Measurements from ENCODE around the gene RER1. TPM values are rescaled to one million over a fixed set of nuclear protein-coding genes. Genes with fewer than 3 reads are reported as not detected.
A peak's percentile ranks its signal among the peaks of the same experiment; 100 is the strongest.

The RER1 gene
- total RNA-seq, 4 donors from 2014 or later = 54.4 to 78.6 (median 69.8) TPM

DNA sequence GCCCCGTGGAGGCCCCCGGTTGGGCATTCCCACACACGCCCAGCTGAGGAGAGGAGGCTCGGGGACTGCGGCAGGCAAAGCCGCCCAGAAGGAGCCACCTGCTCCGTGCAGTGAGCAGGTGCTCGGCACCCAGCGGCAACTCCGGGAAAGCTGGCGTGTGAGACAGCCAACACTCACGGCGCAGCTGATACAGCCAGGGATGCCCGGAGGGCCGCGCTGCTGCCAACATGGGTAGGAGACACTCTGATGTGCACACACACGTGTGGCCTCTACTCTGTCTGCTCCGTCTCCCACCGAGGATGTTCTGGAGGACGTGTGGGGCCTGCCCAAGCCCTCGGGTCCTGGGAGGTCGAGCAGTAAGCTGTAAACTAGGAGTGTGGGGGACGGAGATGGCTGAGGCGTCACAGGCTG lies 13.2 kb upstream of the RER1 start:
- Histone ChIP-seq H3K27me3 (no peaks in the 10 kb centered on the region), H3K9me3 (no peaks in the 10 kb centered on the region), H3K4me1 (peaks cover 0 to 18% (median 5%) of the 10 kb centered on the region in 3 donors), H3K27ac (no peak overlapping the region), H3K4me3 (no peak overlapping the region), H3K36me3 (peaks cover 0 to 4% of the 10 kb centered on the region in 2 donors)
- TF ChIP-seq POLR2A (IDR thresholded peaks at IDR 0.05) (no peak), EP300 (IDR thresholded peaks at IDR 0.05) (no peak), POLR2AphosphoS5 (IDR thresholded peaks at IDR 0.05) (no peak)
- TF ChIP-seq, protein P1, sequence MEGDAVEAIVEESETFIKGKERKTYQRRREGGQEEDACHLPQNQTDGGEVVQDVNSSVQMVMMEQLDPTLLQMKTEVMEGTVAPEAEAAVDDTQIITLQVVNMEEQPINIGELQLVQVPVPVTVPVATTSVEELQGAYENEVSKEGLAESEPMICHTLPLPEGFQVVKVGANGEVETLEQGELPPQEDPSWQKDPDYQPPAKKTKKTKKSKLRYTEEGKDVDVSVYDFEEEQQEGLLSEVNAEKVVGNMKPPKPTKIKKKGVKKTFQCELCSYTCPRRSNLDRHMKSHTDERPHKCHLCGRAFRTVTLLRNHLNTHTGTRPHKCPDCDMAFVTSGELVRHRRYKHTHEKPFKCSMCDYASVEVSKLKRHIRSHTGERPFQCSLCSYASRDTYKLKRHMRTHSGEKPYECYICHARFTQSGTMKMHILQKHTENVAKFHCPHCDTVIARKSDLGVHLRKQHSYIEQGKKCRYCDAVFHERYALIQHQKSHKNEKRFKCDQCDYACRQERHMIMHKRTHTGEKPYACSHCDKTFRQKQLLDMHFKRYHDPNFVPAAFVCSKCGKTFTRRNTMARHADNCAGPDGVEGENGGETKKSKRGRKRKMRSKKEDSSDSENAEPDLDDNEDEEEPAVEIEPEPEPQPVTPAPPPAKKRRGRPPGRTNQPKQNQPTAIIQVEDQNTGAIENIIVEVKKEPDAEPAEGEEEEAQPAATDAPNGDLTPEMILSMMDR (IDR thresholded peaks at IDR 0.05) = no peak
- WGBS, 2 donors (ENCODE audit: low coverage in 1 of 2) = no CpG with 5 or more reads among the region's 24 CpGs
- no peak for ATAC-seq

DNA sequence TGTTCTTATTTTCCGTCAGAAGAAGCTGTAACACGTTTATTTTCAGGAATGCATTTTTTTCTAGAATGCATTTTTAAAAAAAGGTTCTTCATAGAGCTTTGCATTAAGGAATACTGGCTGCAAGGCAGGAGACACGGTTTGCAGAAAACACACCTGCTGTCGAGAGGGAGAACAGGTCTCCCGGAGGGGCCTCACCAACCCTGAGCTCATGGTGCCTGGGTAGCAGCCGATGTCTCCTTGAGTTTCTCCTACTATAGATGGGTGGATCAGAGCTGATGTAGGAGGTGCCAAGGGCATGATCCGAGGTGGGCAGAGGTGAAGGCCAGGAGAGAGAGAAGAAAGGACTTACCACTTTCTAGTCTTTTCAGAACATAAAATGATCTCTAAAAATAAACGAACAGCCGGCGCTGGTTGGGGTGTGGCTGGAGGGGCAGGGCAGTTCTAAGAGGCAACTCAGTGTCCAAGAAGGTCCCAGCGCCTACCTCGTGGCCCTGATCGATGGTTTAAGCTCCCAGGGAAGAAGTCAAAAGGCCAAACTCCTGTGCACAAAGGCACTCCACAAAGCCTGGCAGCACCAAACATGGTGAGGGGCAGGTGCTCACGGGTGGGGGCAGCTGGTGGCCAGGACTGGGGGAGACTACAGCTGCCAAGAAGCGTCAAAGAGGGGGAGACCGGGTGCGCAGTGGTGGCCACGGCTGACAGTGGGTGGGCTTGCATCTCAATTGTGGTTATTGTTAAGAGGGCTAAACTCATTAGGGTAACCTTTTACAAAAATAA lies 12.5 kb upstream of the RER1 start:
- peaks cover 0 to 18% (median 5%) of the 10 kb centered on the region in 3 donors for H3K4me1 ChIP-seq
- no peaks in the 10 kb centered on the region for H3K27me3 ChIP-seq
- no peak overlapping the region for H3K4me3 ChIP-seq
- H3K36me3 ChIP-seq = peaks cover 0 to 3% of the 10 kb centered on the region in 2 donors
- no peak overlapping the region for H3K27ac ChIP-seq
- 80 to 85% methylated on average over 12 to 14 of the region's 18 CpGs for WGBS, 2 donors (ENCODE audit: low coverage in 1 of 2)
- no peak for ATAC-seq
- no peaks in the 10 kb centered on the region for H3K9me3 ChIP-seq
- no peak for TF ChIP-seq EP300 (IDR thresholded peaks at IDR 0.05)
- TF ChIP-seq POLR2AphosphoS5 (IDR thresholded peaks at IDR 0.05) = no peak
- TF ChIP-seq POLR2A (IDR thresholded peaks at IDR 0.05) = no peak
- TF ChIP-seq, protein P1 (IDR thresholded peaks at IDR 0.05) = no peak

GRCh38 chr1:2379733-2380404 lies 11.8 kb upstream of the RER1 start:
- peaks cover 0 to 3% of the 10 kb centered on the region in 2 donors for H3K36me3 ChIP-seq
- no peaks in the 10 kb centered on the region for H3K9me3 ChIP-seq
- no peak for TF ChIP-seq POLR2A (IDR thresholded peaks at IDR 0.05)
- TF ChIP-seq, protein P1 (IDR thresholded peaks at IDR 0.05) = no peak
- no peak for TF ChIP-seq POLR2AphosphoS5 (IDR thresholded peaks at IDR 0.05)
- TF ChIP-seq EP300 (IDR thresholded peaks at IDR 0.05) = no peak
- H3K27ac ChIP-seq = no peak overlapping the region
- H3K27me3 ChIP-seq = no peaks in the 10 kb centered on the region
- peaks cover 0 to 18% (median 5%) of the 10 kb centered on the region in 3 donors for H3K4me1 ChIP-seq
- H3K4me3 ChIP-seq = no peak overlapping the region
- WGBS, 2 donors (ENCODE audit: low coverage in 1 of 2) = 90 to 91% methylated on average over 14 to 19 of the region's 23 CpGs
- no peak for ATAC-seq

GRCh38 chr1:2380816-2381591 lies 10.6 kb upstream of the RER1 start:
- Histone ChIP-seq H3K9me3 (no peaks in the 10 kb centered on the region), H3K4me3 (no peak overlapping the region), H3K27ac (peak overlapping the region in 2 of 4 donors; percentile 42 to 52), H3K36me3 (peaks cover 0 to 3% of the 10 kb centered on the region in 2 donors), H3K27me3 (no peaks in the 10 kb centered on the region), H3K4me1 (peaks cover 0 to 18% (median 5%) of the 10 kb centered on the region in 3 donors)
- ATAC-seq = peak; percentile 16
- TF ChIP-seq POLR2A (IDR thresholded peaks at IDR 0.05) (no peak), POLR2AphosphoS5 (IDR thresholded peaks at IDR 0.05) (no peak), EP300 (IDR thresholded peaks at IDR 0.05) (no peak)
- TF ChIP-seq, protein P1 (IDR thresholded peaks at IDR 0.05) = no peak
- WGBS, 2 donors (ENCODE audit: low coverage in 1 of 2) = 63 to 92% methylated on average over 2 to 14 of the region's 32 CpGs
